GM23248 (cell line): ENCODE measurements around the gene CDK3. TPM values are rescaled to one million over a fixed set of nuclear protein-coding genes. Genes with fewer than 3 reads are reported as not detected.

ENCODE experiments used
- DNase-seq: peaks from one replicate; pipeline ENCODE4 v3.0.0-alpha.2; 2015
- H2AFZ ChIP-seq: fragments of 200-600 bp; sonication (generic); 2 replicates; pipeline ENCODE4 v1.6.1; 2016; ENCODE audit warnings: antibody characterized with exemption
- H3F3A ChIP-seq: fragments of 200-600 bp; sonication (generic); 2 replicates; pipeline ENCODE4 v1.6.1; 2016; ENCODE audit warnings: mild to moderate bottlenecking, antibody characterized with exemption, mixed run types; ENCODE audit not compliant: insufficient read depth
- H3K27ac ChIP-seq: fragments of 200-600 bp; sonication (generic); 2 replicates; pipeline ENCODE4 v1.5.1; 2016; ENCODE audit warnings: mild to moderate bottlenecking
- H3K27me3 ChIP-seq: fragments of 200-600 bp; sonication (generic); replicated peaks from 2 replicates; pipeline ENCODE4 v1.6.1; 2016; ENCODE audit warnings: mild to moderate bottlenecking; ENCODE audit not compliant: insufficient read depth
- H3K36me3 ChIP-seq: fragments of 200-600 bp; sonication (generic); 2 replicates; pipeline ENCODE4 v1.6.1; 2016; ENCODE audit warnings: low read depth, mild to moderate bottlenecking
- H3K4me1 ChIP-seq: fragments of 200-600 bp; sonication (generic); 2 replicates; pipeline ENCODE4 v1.6.1; 2016; ENCODE audit warnings: mild to moderate bottlenecking; ENCODE audit not compliant: insufficient read depth
- H3K4me2 ChIP-seq: fragments of 200-600 bp; sonication (generic); one replicate; pipeline ENCODE4 v1.6.1; 2016; ENCODE audit warnings: mild to moderate bottlenecking; ENCODE audit not compliant: unreplicated experiment
- H3K4me3 ChIP-seq: fragments of 200-600 bp; sonication (generic); 2 replicates; pipeline ENCODE4 v1.5.1; 2016; ENCODE audit warnings: mild to moderate bottlenecking
- H3K79me2 ChIP-seq: fragments of 200-600 bp; sonication (generic); 2 replicates; pipeline ENCODE4 v1.6.1; 2016; ENCODE audit warnings: mild to moderate bottlenecking; ENCODE audit not compliant: insufficient read depth
- H3K9ac ChIP-seq: fragments of 200-600 bp; sonication (generic); 2 replicates; pipeline ENCODE4 v1.6.1; 2016; ENCODE audit warnings: mild to moderate bottlenecking
- H3K9me2 ChIP-seq: fragments of 200-600 bp; sonication (generic); 2 replicates; pipeline ENCODE4 v1.6.1; 2016; ENCODE audit warnings: mixed run types, mild to moderate bottlenecking, moderate library complexity; ENCODE audit not compliant: insufficient read depth
- H3K9me3 ChIP-seq: fragments of 200-600 bp; sonication (generic); one replicate; pipeline ENCODE4 v1.6.1; 2017; ENCODE audit warnings: low read depth
- H4K20me1 ChIP-seq: fragments of 200-600 bp; sonication (generic); 2 replicates; pipeline ENCODE4 v1.6.0; 2016; ENCODE audit not compliant: insufficient read depth
- EZH2 ChIP-seq: fragments of 200-600 bp; sonication (generic); IDR thresholded peaks from 2 replicates; pipeline ENCODE4 v1.6.1; 2018; ENCODE audit warnings: antibody characterized with exemption, mild to moderate bottlenecking; ENCODE audit not compliant: insufficient read depth, poor library complexity, severe bottlenecking
- EZH2phosphoT487 ChIP-seq: fragments of 200-600 bp; sonication (generic); IDR thresholded peaks from 2 replicates; pipeline ENCODE4 v1.6.1; 2018; ENCODE audit warnings: antibody characterized with exemption, moderate library complexity, mild to moderate bottlenecking, low read depth; ENCODE audit not compliant: insufficient read depth
- WGBS, 2 experiments: methylation state at CpG; one replicate each; pipeline ENCODE4 v1.1.6; 2015 to 2017; ENCODE audit warnings: low lambda C conversion rate in 2 of 2, low coverage in 1 of 2; ENCODE audit errors: missing lambda C conversion rate in 2 of 2; 5-methylcytosine and 5-hydroxymethylcytosine counted together
- in situ Hi-C: fragments of 300-500 bp; cut with MboI; formaldehyde crosslinking; loops from 2 replicates; pipeline ENCODE4 v1.15.0; 2020
- polyA plus RNA-seq: library from polyadenylated mRNA; unstranded; fragments of >200 nt; fragmentation: Nextera tagmentation; extraction: Ambion mirVana; gene quantifications from 2 replicates; pipeline ENCODE4 v1.2.1, GENCODE V29; 2016
- total RNA-seq: library from RNA; depleted of rRNA; stranded (reverse); fragments of >200 nt; shearing (Covaris generic); gene quantifications from 2 replicates; pipeline ENCODE4 v1.2.3, GENCODE V29; 2014

Gene CDK3
- total and polyA plus RNA-seq, 2 experiments from 2014 or later, result 0.43 to 2.0 TPM

GRCh38 chr17:75994802-75995370, 5.8 kb upstream of the CDK3 start:
- Histone ChIP-seq H3K79me2 (no peaks in the 10 kb centered on the region), H3K4me3 (no peak overlapping the region), H3K9ac (no peak overlapping the region), H3K36me3 (no peaks in the 10 kb centered on the region), H3F3A (peaks cover 21% of the 10 kb centered on the region; the same call in 1 of the 2 replicates), H3K27ac (no peak overlapping the region), H3K9me2 (no peaks in the 10 kb centered on the region), H3K4me2 (no peak overlapping the region), H4K20me1 (no peaks in the 10 kb centered on the region), H3K9me3 (no peaks in the 10 kb centered on the region), H2AFZ (no peak overlapping the region), H3K27me3 (no peaks in the 10 kb centered on the region), H3K4me1 (peaks cover 15% of the 10 kb centered on the region)
- DNase-seq, result no peak
- WGBS, 2 experiments, result 90% methylated on average over 5 of the region's 5 CpGs
- in situ Hi-C loops, result loop anchor here (10.0 kb wide), 1 partner anchor 220 kb away; a partner anchor contains a TSS
- TF ChIP-seq EZH2 (no peak), EZH2phosphoT487 (no peak)

- Histone ChIP-seq H3K27me3 (no peaks in the 10 kb centered on the region), H3K36me3 (no peaks in the 10 kb centered on the region), H4K20me1 (no peaks in the 10 kb centered on the region), H3K4me1 (peaks cover 15% of the 10 kb centered on the region), H3K9me3 (no peaks in the 10 kb centered on the region), H3K4me3 (no peak overlapping the region), H3F3A (peaks cover 21% of the 10 kb centered on the region; the same call in 1 of the 2 replicates), H3K4me2 (no peak overlapping the region), H3K9me2 (no peaks in the 10 kb centered on the region), H2AFZ (no peak overlapping the region), H3K27ac (no peak overlapping the region), H3K9ac (no peak overlapping the region), H3K79me2 (no peaks in the 10 kb centered on the region)
- no peak for TF ChIP-seq EZH2phosphoT487
- TF ChIP-seq EZH2, result no peak
- no peak for DNase-seq
- in situ Hi-C loops, result loop anchor here (10.0 kb wide), 1 partner anchor 221 kb away; a partner anchor contains a TSS
- WGBS, 2 experiments, result 96% methylated on average over 7 of the region's 7 CpGs
Observed at GRCh38 chr17:75995385-75995925, 5.2 kb upstream of the CDK3 start.

- H3K4me3 ChIP-seq, result no peak overlapping the region
- WGBS, 2 experiments, result 34 to 35% methylated on average over 18 of the region's 18 CpGs
- no peaks in the 10 kb centered on the region for H3K79me2 ChIP-seq
- peaks cover 15% of the 10 kb centered on the region for H3K4me1 ChIP-seq
- H2AFZ ChIP-seq, result peak overlapping the region; percentile 58; the same call in 1 of the 2 replicates
- TF ChIP-seq EZH2phosphoT487 (no peak), EZH2 (no peak)
- no peaks in the 10 kb centered on the region for H3K27me3 ChIP-seq
- H3K9me3 ChIP-seq, result no peaks in the 10 kb centered on the region
- peaks cover 21% of the 10 kb centered on the region; the same call in 1 of the 2 replicates for H3F3A ChIP-seq
- no peaks in the 10 kb centered on the region for H3K36me3 ChIP-seq
- peak; percentile 82 for DNase-seq
- H3K9me2 ChIP-seq, result no peaks in the 10 kb centered on the region
- H3K27ac ChIP-seq, result peak overlapping the region; percentile 39
- H4K20me1 ChIP-seq, result no peaks in the 10 kb centered on the region
- in situ Hi-C loops, result loop anchor here (10.0 kb wide), 1 partner anchor 222 kb away; a partner anchor contains a TSS
- H3K4me2 ChIP-seq, result peak overlapping the region; percentile 69
- H3K9ac ChIP-seq, result peak overlapping the region; percentile 38; the same call in 1 of the 2 replicates
Observed at GRCh38 chr17:75996665-75997590, 3.7 kb upstream of the CDK3 start.

- Histone ChIP-seq H3K36me3 (no peaks in the 10 kb centered on the region), H3K9me3 (no peaks in the 10 kb centered on the region), H4K20me1 (no peaks in the 10 kb centered on the region), H3K4me2 (no peak overlapping the region), H3K4me1 (peaks cover 15% of the 10 kb centered on the region), H2AFZ (no peak overlapping the region), H3K9ac (no peak overlapping the region), H3F3A (peaks cover 21% of the 10 kb centered on the region; the same call in 1 of the 2 replicates), H3K27me3 (no peaks in the 10 kb centered on the region), H3K4me3 (no peak overlapping the region), H3K9me2 (no peaks in the 10 kb centered on the region), H3K79me2 (no peaks in the 10 kb centered on the region), H3K27ac (no peak overlapping the region)
- WGBS, 2 experiments, result 98% methylated on average over 9 of the region's 9 CpGs
- no peak for TF ChIP-seq EZH2phosphoT487
- no peak for TF ChIP-seq EZH2
- in situ Hi-C loops, result loop anchor here (10.0 kb wide), 1 partner anchor 224 kb away; a partner anchor contains a TSS
- DNase-seq, result no peak
Observed at GRCh38 chr17:75998327-75998795, 2.3 kb upstream of the CDK3 start.
